Esophagus muscularis mucosa (tissue), 4 donors: ENCODE data around the gene CDRT15L2.
"Not testable (repeated sequence)": the region's sequence is repeated elsewhere in the genome, so short reads cannot be mapped to it uniquely, and the experiment has no call there.

ENCODE experiments used
- CTCF ChIP-seq, 3 experiments: fragments of 200-600 bp in 2 of 3; fragments of 450-650 bp in 1 of 3; sonication (generic) in 2 of 3; IDR thresholded peaks; one replicate each; pipeline ENCODE4 v1.5.1; 2017 to 2019; ENCODE audit warnings: antibody characterized with exemption in 3 of 3, mild to moderate bottlenecking in 2 of 3, moderate library complexity in 1 of 3
- EP300 ChIP-seq: sonication (generic); formaldehyde crosslinking; IDR thresholded peaks from one replicate; pipeline ENCODE4 v1.6.1; 2017; ENCODE audit warnings: antibody characterized with exemption
- POLR2A ChIP-seq: fragments of 450-650 bp; IDR thresholded peaks from one replicate; pipeline ENCODE4 v1.6.1; 2017; ENCODE audit warnings: antibody characterized with exemption, moderate library complexity, mild to moderate bottlenecking, low read depth
- POLR2AphosphoS5 ChIP-seq, 2 donors: sonication (generic); formaldehyde crosslinking; IDR thresholded peaks; one replicate each; pipeline ENCODE4 v1.6.1; 2017; ENCODE audit warnings: antibody characterized with exemption in 2 of 2

- TF ChIP-seq CTCF (IDR thresholded peaks at IDR 0.05); EP300; POLR2AphosphoS5 (IDR thresholded peaks at IDR 0.05); POLR2A: not testable (repeated sequence)
Observed at GRCh38 chr17:20571653-20572052, 7.9 kb upstream of the CDRT15L2 start.
